Endothelial cell (in vitro differentiated cells): ENCODE data around the gene DYRK4. TPM values are rescaled to one million over a fixed set of nuclear protein-coding genes. Genes with fewer than 3 reads are reported as not detected.

Experiments used
- DNase-seq: peaks from one replicate; pipeline ENCODE4 v3.0.0; 2021; ENCODE audit warnings: low spot score
- H3K27ac Mint-ChIP-seq: one replicate; pipeline ENCODE4 v1.8.0; 2021; ENCODE audit warnings: mixed read lengths, inconsistent platforms; ENCODE audit not compliant: unreplicated experiment
- H3K27me3 Mint-ChIP-seq: one replicate; pipeline ENCODE4 v1.8.0; 2021; ENCODE audit warnings: mild to moderate bottlenecking, moderate library complexity, mixed read lengths, inconsistent platforms; ENCODE audit not compliant: unreplicated experiment
- H3K36me3 Mint-ChIP-seq: one replicate; pipeline ENCODE4 v1.8.0; 2021; ENCODE audit warnings: mild to moderate bottlenecking, low read depth, mixed read lengths, inconsistent platforms; ENCODE audit not compliant: unreplicated experiment
- H3K4me1 Mint-ChIP-seq: one replicate; pipeline ENCODE4 v1.8.0; 2021; ENCODE audit warnings: mild to moderate bottlenecking, mixed read lengths, inconsistent platforms; ENCODE audit not compliant: unreplicated experiment
- H3K4me3 Mint-ChIP-seq: one replicate; pipeline ENCODE4 v1.8.0; 2021; ENCODE audit warnings: mild to moderate bottlenecking, mixed read lengths, inconsistent platforms; ENCODE audit not compliant: unreplicated experiment
- H3K9me3 Mint-ChIP-seq: one replicate; pipeline ENCODE4 v1.8.0; 2021; ENCODE audit warnings: mixed read lengths, inconsistent platforms; ENCODE audit not compliant: unreplicated experiment
- CTCF ChIP-seq: fragments of 200-600 bp; sonication (generic); IDR thresholded peaks from one replicate; pipeline ENCODE4 v1.5.0; 2021; ENCODE audit warnings: antibody characterized with exemption; ENCODE audit not compliant: unreplicated experiment
- total RNA-seq: library from RNA; stranded (reverse); fragmentation: NEBNext Ultra II Directional; extraction: Animal tissue kit (Norgen Biotek cat#: 25700); gene quantifications from one replicate; pipeline ENCODE4 v1.2.1, GENCODE V29; 2021; ENCODE audit not compliant: unreplicated experiment

DYRK4 gene
- total RNA-seq, 1 donor from 2014 or later: 188 TPM

- H3K9me3 Mint-ChIP-seq: no peaks in the 10 kb centered on the region
- H3K36me3 Mint-ChIP-seq: no peaks in the 10 kb centered on the region
- H3K27ac Mint-ChIP-seq: peak overlapping the region; percentile 99
- H3K4me3 Mint-ChIP-seq: peak overlapping the region; percentile 53
- DNase-seq: peak; percentile 44
- H3K27me3 Mint-ChIP-seq: peaks cover 3% of the 10 kb centered on the region
- H3K4me1 Mint-ChIP-seq: peaks cover 69% of the 10 kb centered on the region
- TF ChIP-seq CTCF: no peak
Observed at GRCh38 chr12:4572680-4573079, 10.7 kb downstream of the DYRK4 start.

GRCh38 chr12:4579305-4580102, 17.5 kb downstream of the DYRK4 start:
- Mint-ChIP-seq H3K9me3 (no peaks in the 10 kb centered on the region), H3K27ac (peak overlapping the region; percentile 93), H3K36me3 (peaks cover 11% of the 10 kb centered on the region), H3K4me1 (peaks cover 78% of the 10 kb centered on the region), H3K27me3 (peaks cover 5% of the 10 kb centered on the region), H3K4me3 (no peak overlapping the region)
- TF ChIP-seq CTCF: no peak
- DNase-seq: no peak

GRCh38 chr12:4580281-4580688, 18.3 kb downstream of the DYRK4 start:
- Mint-ChIP-seq H3K27ac (peak overlapping the region; percentile 93), H3K27me3 (peaks cover 5% of the 10 kb centered on the region), H3K4me1 (peaks cover 78% of the 10 kb centered on the region), H3K36me3 (peaks cover 15% of the 10 kb centered on the region), H3K4me3 (peak overlapping the region; percentile 52), H3K9me3 (no peaks in the 10 kb centered on the region)
- no peak for DNase-seq
- no peak for TF ChIP-seq CTCF

- H3K27ac Mint-ChIP-seq: no peak overlapping the region
- no peak for DNase-seq
- peak overlapping the region; percentile 54 for H3K4me3 Mint-ChIP-seq
Observed at GRCh38 chr12:4584281-4584680, 22.3 kb downstream of the DYRK4 start.

More at GRCh38 chr12:4584281-4584680, 22.3 kb downstream of the DYRK4 start:
- no peak for TF ChIP-seq CTCF
- Mint-ChIP-seq H3K9me3 (no peaks in the 10 kb centered on the region), H3K4me1 (peaks cover 72% of the 10 kb centered on the region), H3K36me3 (peaks cover 36% of the 10 kb centered on the region), H3K27me3 (peaks cover 7% of the 10 kb centered on the region)
